GM21360 (cell line): ENCODE measurements around the gene FXR1.
"Not testable (repeated sequence)": the region's sequence is repeated elsewhere in the genome, so short reads cannot be mapped to it uniquely, and the experiment has no call there.

Experiments used
- ATAC-seq: cut with Tn5 transposase; IDR thresholded peaks from one replicate; pipeline ENCODE4 v1.9.1; 2021; ENCODE audit warnings: mild to moderate bottlenecking, moderate library complexity; ENCODE audit not compliant: unreplicated experiment

The FXR1 gene

GRCh38 chr3:180912304-180913296, at the start of gene FXR1:
FXR1 (plus strand) TSS chr3:180912670; CDS start chr3:180912686, 16 bp downstream.
- peak; percentile 99 for ATAC-seq

DNA sequence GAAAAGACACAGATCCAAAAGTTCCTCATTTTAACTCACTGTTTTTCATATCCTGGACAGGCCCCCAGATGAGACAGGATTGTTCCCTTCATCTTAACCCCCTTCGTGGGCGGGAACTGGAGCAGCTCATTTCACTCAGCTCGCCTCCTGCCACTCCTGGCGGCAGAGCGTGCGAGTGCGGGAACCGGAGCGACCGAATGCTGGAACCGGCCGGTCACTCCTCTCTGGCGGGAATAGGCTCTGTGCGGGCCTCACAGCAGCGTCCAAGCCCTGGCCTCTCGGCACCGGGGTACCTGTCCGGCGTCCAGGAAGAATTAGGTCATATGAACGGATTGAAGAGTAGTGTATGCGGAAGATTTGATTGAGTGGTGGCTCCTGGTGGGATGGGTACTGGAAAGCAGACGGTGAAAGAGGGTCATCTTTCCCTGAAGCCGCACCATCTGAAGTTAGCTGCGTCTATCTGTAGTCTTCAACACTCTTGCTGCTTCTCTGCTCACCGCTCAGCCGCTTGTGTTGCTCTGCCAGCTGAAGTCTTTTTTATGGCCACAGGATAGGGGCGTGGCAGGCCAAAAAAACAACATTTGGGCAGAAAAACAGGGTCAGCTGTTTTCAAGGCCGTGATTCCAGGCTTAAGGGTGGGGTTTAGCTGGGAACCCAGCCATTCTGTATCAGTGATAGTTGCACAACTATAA, 42.3 kb upstream of the FXR1 start:
- no peak for ATAC-seq

GRCh38 chr3:180871901-180872300, 40.6 kb upstream of the FXR1 start:
- ATAC-seq: no peak

DNA sequence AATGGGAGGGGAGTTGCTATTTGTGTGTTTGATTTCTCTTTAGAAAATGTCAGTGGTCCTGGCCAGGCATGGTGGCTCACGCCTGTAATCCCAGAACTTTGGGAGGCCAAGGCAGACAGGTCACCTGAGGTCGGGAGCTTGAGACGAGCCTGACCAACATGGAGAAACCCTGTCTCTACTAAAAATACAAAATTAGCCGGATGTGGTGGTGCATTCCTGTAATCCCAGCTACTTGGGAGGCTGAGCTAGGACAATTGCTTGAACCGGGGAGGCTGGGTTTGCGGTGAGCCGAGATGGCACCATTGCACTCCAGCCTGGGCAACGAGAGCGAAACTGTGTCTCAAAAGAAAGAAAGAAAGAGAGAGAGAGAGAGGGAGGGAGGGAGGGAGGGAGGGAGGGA, 40.0 kb upstream of the FXR1 start:
- ATAC-seq: not testable (repeated sequence)

GRCh38 chr3:180875124-180875698, 37.3 kb upstream of the FXR1 start:
- no peak for ATAC-seq

GRCh38 chr3:180881065-180881801, 31.2 kb upstream of the FXR1 start:
- ATAC-seq: no peak

DNA sequence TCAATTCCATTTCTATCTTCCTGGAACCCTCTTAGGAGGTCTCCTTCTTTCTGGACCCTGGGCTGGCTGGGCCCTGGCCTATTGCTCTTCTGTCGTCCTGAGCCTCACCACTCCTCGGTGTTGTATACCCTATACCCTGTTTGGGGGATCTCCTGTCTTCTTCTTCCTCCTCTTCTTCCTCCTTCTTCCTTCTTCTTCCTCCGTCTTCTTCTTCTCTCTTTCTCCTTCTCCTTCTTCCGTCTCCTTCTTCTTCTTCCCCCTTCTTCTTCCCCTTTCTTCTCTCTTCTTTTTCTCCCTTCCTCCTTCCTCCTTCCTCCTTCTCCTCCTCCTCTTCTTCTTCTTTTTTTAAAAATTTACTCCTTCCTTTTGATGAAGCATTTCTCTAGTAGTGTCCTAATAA, 30.4 kb upstream of the FXR1 start:
- no peak for ATAC-seq

GRCh38 chr3:180888992-180889560, 23.4 kb upstream of the FXR1 start:
- no peak for ATAC-seq

DNA sequence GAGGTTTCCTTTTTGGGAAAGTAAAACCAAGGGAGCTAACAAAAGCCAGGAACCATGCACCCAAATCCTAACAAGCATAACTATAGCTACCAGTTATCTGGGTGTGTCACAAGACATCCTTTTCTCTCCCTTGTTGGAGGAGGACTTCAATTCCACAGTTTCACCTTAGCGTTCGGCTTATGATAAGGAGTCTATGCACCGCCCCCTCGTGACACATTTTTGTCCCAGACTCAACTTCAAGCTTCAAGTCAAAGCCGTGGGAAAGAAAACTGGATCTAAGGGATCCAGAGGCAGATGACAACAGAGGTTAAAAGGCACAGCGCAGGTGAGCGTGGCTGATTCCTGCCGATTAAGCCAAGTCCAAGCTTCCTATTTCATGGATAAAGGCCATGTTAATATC, 13.9 kb upstream of the FXR1 start:
- no peak for ATAC-seq

- ATAC-seq: no peak
These were observed 2.9 kb upstream of the FXR1 start for GRCh38 chr3:180909369-180910127.

GRCh38 chr3:180910823-180911222, 1.6 kb upstream of the FXR1 start:
- no peak for ATAC-seq

GRCh38 chr3:180911876-180912303, 580 bp upstream of the FXR1 start:
- peak; percentile 9 for ATAC-seq

DNA sequence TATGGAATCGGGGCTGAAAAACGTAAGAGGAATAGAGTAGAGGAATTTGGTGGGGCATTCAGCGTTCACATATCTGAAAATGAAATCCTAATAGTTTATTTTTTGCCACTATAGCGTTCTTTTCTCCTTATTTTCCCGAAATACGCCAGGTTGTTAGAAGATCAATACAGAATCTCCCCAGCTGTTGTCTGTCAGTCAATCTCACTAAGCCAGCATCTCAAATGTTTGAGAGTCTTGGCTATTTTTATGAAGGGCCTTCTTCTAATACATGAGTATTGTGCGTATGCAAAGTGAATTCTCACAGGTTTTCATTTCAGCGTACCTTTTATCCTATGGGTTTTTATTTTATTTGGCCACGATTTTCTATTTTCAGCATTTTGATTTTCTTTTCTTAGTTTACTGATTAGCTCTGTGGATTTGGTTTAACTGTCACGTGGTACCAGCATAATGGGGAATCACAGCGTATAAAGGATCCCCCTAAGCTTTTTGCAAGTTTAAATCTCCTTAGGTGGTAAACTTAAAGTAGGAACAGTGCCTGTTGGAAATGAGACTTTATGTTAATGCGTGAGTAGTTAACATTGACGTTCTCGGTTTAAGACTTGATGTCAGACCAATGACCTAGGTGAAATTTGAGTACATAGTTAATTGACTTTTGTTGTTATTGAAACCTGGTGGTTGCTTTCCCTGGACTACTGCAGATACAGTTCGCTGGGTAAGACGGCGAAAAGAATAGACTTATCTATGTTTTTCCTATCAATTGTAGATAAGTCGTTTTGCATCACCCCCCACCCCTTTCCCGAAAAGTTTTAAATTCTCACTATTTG, 1.3 kb downstream of the FXR1 start:
- ATAC-seq: no peak

GRCh38 chr3:180918542-180918941, 6.1 kb downstream of the FXR1 start:
- ATAC-seq: no peak

DNA sequence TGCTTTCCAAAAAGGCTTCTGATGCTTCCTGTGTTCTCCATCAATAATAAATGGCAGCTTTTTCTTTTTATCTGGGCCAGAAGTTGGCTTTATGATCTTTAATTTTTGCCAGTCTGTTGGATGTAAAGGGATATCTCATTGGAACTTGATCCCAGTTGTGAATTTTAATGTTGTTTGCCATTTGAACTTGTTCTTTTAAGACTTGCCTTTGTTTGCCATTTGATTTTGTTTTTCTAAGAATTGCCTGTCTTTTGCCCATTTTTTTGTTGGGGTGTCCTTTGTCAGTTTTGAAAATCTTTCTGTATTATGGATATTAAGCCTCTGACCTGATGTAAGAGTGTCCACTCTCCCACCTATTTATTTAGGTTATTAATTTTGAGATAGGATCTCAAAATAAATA, 9.8 kb downstream of the FXR1 start:
- ATAC-seq: no peak

GRCh38 chr3:180923561-180923960, 11.1 kb downstream of the FXR1 start:
- ATAC-seq: no peak

DNA sequence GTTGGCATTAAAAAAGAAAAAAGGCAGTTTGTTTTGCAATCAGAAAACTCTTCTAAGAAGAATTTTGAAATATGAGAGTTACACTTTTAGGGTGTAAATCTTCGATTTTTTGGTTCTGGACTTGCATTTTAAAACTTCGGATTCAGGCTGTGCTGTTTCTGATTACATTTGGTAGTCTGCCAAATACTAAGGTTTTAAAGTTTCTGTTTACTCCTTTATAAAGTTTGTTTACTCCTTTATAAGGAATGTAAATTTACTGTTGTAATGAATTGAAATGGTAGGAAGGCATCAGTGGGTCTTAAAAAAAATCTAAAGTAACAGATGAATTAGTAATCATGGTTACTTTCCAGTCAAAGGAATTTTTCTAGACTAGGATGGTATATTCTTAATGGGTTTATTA, 14.1 kb downstream of the FXR1 start:
- no peak for ATAC-seq

GRCh38 chr3:180929376-180929775, 16.9 kb downstream of the FXR1 start:
- no peak for ATAC-seq

- ATAC-seq: no peak
These were observed 18.1 kb downstream of the FXR1 start for GRCh38 chr3:180930526-180930925.
